PC-9 (cell line): ENCODE results near the gene DGKG. TPM values are rescaled to one million over a fixed set of nuclear protein-coding genes. Genes with fewer than 3 reads are reported as not detected.

Experiments used
- BruUV-seq: library from RNA; stranded (reverse); fragments of 400-500 nt; replicated peaks from 2 replicates; lab custom pipeline; 2021; lab: Mats Ljungman, UMichigan
- CTCF ChIA-PET: fragments of 300-600 bp; sonication (Branson Sonifier 250); formaldehyde crosslinking; loops from one replicate; lab custom pipeline; 2022; ENCODE audit warnings: antibody characterized with exemption; lab: Charles Lee
- POLR2A ChIA-PET: fragments of 300-600 bp; sonication (Branson Sonifier 250); formaldehyde crosslinking; loops from one replicate; lab custom pipeline; 2022; ENCODE audit warnings: antibody characterized with exemption; ENCODE audit not compliant: unreplicated experiment; lab: Charles Lee
- DNase-seq, 2 experiments: peaks; one replicate each; pipeline versions ENCODE4 v3.0.0 to v3.0.0-alpha.2; 2015 to 2022; ENCODE audit warnings: mixed read lengths in 1 of 2
- H2AFZ ChIP-seq: fragments of 200-600 bp; sonication (generic); 2 replicates; pipeline ENCODE4 v1.8.1; 2017; ENCODE audit warnings: antibody characterized with exemption
- H3F3A ChIP-seq: fragments of 200-600 bp; sonication (generic); 2 replicates; pipeline ENCODE4 v1.8.1; 2017; ENCODE audit warnings: antibody characterized with exemption, mild to moderate bottlenecking, low read depth; ENCODE audit not compliant: insufficient read depth
- H3K27ac ChIP-seq: fragments of 200-600 bp; sonication (generic); 2 replicates; pipeline ENCODE4 v1.6.1; 2016; ENCODE audit warnings: mixed run types
- H3K27me3 ChIP-seq: fragments of 200-600 bp; sonication (generic); 2 replicates; pipeline ENCODE4 v1.6.1; 2016; ENCODE audit warnings: low read depth, mixed run types; ENCODE audit not compliant: insufficient read depth
- H3K36me3 ChIP-seq: fragments of 200-600 bp; sonication (generic); 2 replicates; pipeline ENCODE4 v1.6.1; 2016; ENCODE audit warnings: low read depth, mixed run types
- H3K4me1 ChIP-seq: fragments of 200-600 bp; sonication (generic); replicated peaks from 2 replicates; pipeline ENCODE4 v1.6.1; 2016; ENCODE audit warnings: mixed run types; ENCODE audit not compliant: insufficient read depth
- H3K4me2 ChIP-seq: fragments of 200-600 bp; sonication (generic); 2 replicates; pipeline ENCODE4 v1.6.1; 2017; ENCODE audit warnings: mixed run types
- H3K4me3 ChIP-seq: fragments of 200-600 bp; sonication (generic); 2 replicates; pipeline ENCODE4 v1.6.1; 2016; ENCODE audit warnings: mixed run types
- H3K79me2 ChIP-seq: fragments of 200-600 bp; sonication (generic); 2 replicates; pipeline ENCODE4 v1.6.1; 2017; ENCODE audit warnings: low read depth, mixed run types
- H3K9me2 ChIP-seq: fragments of 200-600 bp; sonication (generic); 2 replicates; pipeline ENCODE4 v1.8.1; 2017; ENCODE audit warnings: mild to moderate bottlenecking; ENCODE audit not compliant: insufficient read depth
- H3K9me3 ChIP-seq: fragments of 200-600 bp; sonication (generic); 2 replicates; pipeline ENCODE4 v1.8.1; 2016; ENCODE audit warnings: low read depth; ENCODE audit not compliant: insufficient read depth
- H4K20me1 ChIP-seq: fragments of 200-600 bp; sonication (generic); 2 replicates; pipeline ENCODE4 v1.8.1; 2017; ENCODE audit not compliant: insufficient read depth
- EZH2 ChIP-seq: fragments of 200-600 bp; sonication (generic); IDR thresholded peaks from 2 replicates; pipeline ENCODE4 v1.8.0; 2017; ENCODE audit warnings: antibody characterized with exemption, low read depth
- intact Hi-C: fragments of 100-400 bp; cut with micrococcal nuclease; formaldehyde crosslinking; loops from one replicate; pipeline ENCODE4 v1.10.0; 2022; ENCODE audit not compliant: unreplicated experiment
- total RNA-seq: library from RNA; stranded (reverse); gene quantifications from 2 replicates; pipeline ENCODE4 v1.2.3, GENCODE V29; 2021
- TF ChIP-seq, protein P1 (sequence below): fragments of 200-600 bp; sonication (generic); conservative IDR thresholded peaks from 2 replicates; pipeline ENCODE4 v1.6.1; 2017; ENCODE audit warnings: mixed run types, antibody characterized with exemption, mild to moderate bottlenecking, moderate library complexity

The DGKG gene
- total RNA-seq, 1 experiment from 2014 or later, result 20.0 TPM

DNA sequence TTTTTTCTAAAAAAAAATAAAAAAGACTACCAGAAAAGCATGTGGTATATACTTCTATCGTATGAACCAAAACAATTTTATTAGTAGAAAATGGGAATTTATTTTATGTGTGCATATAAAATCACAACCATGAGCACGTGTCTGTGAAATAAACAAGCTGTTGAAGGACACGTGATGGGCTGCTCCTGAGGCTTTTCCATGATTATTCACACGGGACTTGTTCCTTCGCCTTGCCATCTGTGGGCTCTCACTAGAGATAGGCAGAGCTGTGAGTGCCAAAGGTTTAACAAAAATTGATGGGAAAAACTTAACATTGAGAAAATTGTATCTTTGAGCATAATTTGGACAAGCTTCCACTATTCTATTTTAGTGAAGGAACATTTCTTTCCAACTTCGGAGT, 240.8 kb downstream of the DGKG start:
- H3K27me3 ChIP-seq, result no peaks in the 10 kb centered on the region
- TF ChIP-seq, protein P1, sequence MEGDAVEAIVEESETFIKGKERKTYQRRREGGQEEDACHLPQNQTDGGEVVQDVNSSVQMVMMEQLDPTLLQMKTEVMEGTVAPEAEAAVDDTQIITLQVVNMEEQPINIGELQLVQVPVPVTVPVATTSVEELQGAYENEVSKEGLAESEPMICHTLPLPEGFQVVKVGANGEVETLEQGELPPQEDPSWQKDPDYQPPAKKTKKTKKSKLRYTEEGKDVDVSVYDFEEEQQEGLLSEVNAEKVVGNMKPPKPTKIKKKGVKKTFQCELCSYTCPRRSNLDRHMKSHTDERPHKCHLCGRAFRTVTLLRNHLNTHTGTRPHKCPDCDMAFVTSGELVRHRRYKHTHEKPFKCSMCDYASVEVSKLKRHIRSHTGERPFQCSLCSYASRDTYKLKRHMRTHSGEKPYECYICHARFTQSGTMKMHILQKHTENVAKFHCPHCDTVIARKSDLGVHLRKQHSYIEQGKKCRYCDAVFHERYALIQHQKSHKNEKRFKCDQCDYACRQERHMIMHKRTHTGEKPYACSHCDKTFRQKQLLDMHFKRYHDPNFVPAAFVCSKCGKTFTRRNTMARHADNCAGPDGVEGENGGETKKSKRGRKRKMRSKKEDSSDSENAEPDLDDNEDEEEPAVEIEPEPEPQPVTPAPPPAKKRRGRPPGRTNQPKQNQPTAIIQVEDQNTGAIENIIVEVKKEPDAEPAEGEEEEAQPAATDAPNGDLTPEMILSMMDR, result no peak
- TF ChIP-seq EZH2, result no peak
- H3K36me3 ChIP-seq, result no peaks in the 10 kb centered on the region
- ChIA-PET CTCF (no interaction called here), POLR2A (no interaction called here)
- no peak for DNase-seq
- intact Hi-C loops, result no loop called here
- no peak overlapping the region for H2AFZ ChIP-seq
- no peaks in the 10 kb centered on the region for H3K9me2 ChIP-seq
- no peaks in the 10 kb centered on the region for H3K79me2 ChIP-seq
- no peaks in the 10 kb centered on the region for H4K20me1 ChIP-seq
- no peak overlapping the region for H3K4me2 ChIP-seq
- no peak overlapping the region for H3K27ac ChIP-seq
- H3F3A ChIP-seq, result no peaks in the 10 kb centered on the region
- H3K9me3 ChIP-seq, result no peaks in the 10 kb centered on the region
- no TSS peak for BruUV-seq
- H3K4me1 ChIP-seq, result 0 out of 2 replicates have a peak, but pooled peaks cover 5% of the 10 kb centered on the region
- H3K4me3 ChIP-seq, result no peak overlapping the region

DNA sequence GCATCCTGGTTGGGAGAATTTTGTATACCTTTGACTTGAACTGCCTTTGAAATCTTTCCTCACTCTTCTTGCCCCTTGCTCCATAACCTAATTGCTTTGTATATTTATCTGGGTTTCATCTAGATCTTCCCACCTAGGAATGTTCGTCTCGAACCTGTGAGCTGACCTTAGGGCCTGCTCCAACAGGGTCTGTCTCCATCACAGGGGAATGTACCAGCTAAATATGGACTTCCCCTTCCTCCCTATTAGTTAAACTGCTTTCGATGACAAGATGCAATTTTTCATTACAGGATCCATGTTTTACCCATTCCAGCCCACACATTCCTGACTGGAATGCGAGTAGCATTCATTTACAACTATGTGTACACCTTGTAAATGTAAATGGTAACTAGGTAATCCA, 242.5 kb downstream of the DGKG start:
- no TSS peak for BruUV-seq

DNA sequence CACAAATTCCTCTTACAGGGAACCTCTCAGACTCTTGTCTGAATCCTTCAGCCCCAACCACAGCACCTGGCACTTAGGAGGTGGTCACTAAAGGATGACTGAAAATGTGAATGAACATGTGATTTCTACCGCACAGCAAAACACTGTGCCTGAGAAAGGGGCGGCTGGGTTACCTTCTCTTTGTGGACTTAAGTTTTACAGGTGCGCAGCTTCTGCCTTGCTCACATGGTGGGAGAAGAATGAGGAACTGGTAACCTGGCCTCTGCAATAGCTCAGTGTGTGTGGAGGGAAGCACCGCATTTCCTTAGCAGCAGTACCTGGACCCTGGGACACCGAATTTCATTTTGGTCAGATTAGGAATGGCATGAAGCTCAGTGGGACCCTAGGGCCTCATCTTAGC, 243.3 kb downstream of the DGKG start:
- no TSS peak for BruUV-seq
- Histone ChIP-seq H3K27me3 (no peaks in the 10 kb centered on the region), H3K9me3 (no peaks in the 10 kb centered on the region), H3K79me2 (no peaks in the 10 kb centered on the region), H3K9me2 (no peaks in the 10 kb centered on the region), H3K4me3 (no peak overlapping the region), H3K4me1 (0 out of 2 replicates have a peak, but pooled peaks cover 5% of the 10 kb centered on the region), H3F3A (no peaks in the 10 kb centered on the region), H3K4me2 (no peak overlapping the region), H3K27ac (no peak overlapping the region), H3K36me3 (no peaks in the 10 kb centered on the region), H2AFZ (no peak overlapping the region), H4K20me1 (no peaks in the 10 kb centered on the region)
- POLR2A ChIA-PET, result interaction anchor here (0.7 kb wide), 1 partner anchor 10 kb away, joined by 8 read pairs; no protein-coding TSS in a partner anchor
- intact Hi-C loops, result no loop called here
- TF ChIP-seq EZH2, result no peak
- TF ChIP-seq, protein P1, result no peak
- no peak for DNase-seq
- CTCF ChIA-PET, result no interaction called here

More for the DNA sequence above, 242.5 kb downstream of the DGKG start:
- no peaks in the 10 kb centered on the region for H3K36me3 ChIP-seq
- no peak overlapping the region for H3K4me2 ChIP-seq
- no peak for DNase-seq
- ChIA-PET POLR2A (no interaction called here), CTCF (no interaction called here)
- no peak overlapping the region for H3K4me3 ChIP-seq
- no peak overlapping the region for H2AFZ ChIP-seq
- no peaks in the 10 kb centered on the region for H3K79me2 ChIP-seq
- no peak for TF ChIP-seq EZH2
- TF ChIP-seq, protein P1, result no peak
- no peaks in the 10 kb centered on the region for H3K9me3 ChIP-seq
- no peaks in the 10 kb centered on the region for H3K27me3 ChIP-seq
- no peaks in the 10 kb centered on the region for H4K20me1 ChIP-seq
- no peak overlapping the region for H3K27ac ChIP-seq
- no peaks in the 10 kb centered on the region for H3F3A ChIP-seq
- H3K4me1 ChIP-seq, result 0 out of 2 replicates have a peak, but pooled peaks cover 5% of the 10 kb centered on the region
- no peaks in the 10 kb centered on the region for H3K9me2 ChIP-seq
- intact Hi-C loops, result no loop called here
